HepG2 (cell line): ENCODE results near the gene ARF6. TPM values are rescaled to one million over a fixed set of nuclear protein-coding genes. Genes with fewer than 3 reads are reported as not detected.

Experiments used
- ATAC-seq: fragments of 200-7000 bp; cut with Tn5 transposase; 3 replicates; pipeline ENCODE4 v1.9.1; 2020; ENCODE audit warnings: mild to moderate bottlenecking, moderate library complexity
- BruUV-seq: library from RNA; stranded (reverse); fragments of 400-500 nt; replicated peaks from 2 replicates; lab custom pipeline; 2021; lab: Mats Ljungman, UMichigan
- CTCF ChIA-PET: fragments of 300-600 bp; formaldehyde crosslinking; extraction: SDS; loops from one replicate; lab custom pipeline; 2021; ENCODE audit warnings: low total read pairs, inconsistent platforms, low intra/inter-chr PET ratio; lab: Yijun Ruan, JAX
- POLR2A ChIA-PET: fragments of 350-600 bp; sonication (Branson Sonifier 250); formaldehyde crosslinking; loops from one replicate; lab custom pipeline; 2020; ENCODE audit warnings: antibody characterized with exemption, inconsistent platforms; lab: Yijun Ruan, JAX
- DNase-seq: peaks from one replicate; pipeline ENCODE4 v3.0.0-alpha.2; 2015; ENCODE audit warnings: low spot score
- FAIRE-seq: peaks from 3 replicates; lab custom pipeline; 2011; peaks lifted over from hg19 to GRCh38; lab: Jason Lieb, UNC
- H2AFZ ChIP-seq: one replicate; pipeline ENCODE4 v1.6.1; 2011; ENCODE audit warnings: low read length, inconsistent platforms
- H3K27ac ChIP-seq: fragments of 300-600 bp; 3 replicates; pipeline ENCODE4 v1.8.0; 2011; ENCODE audit warnings: mixed run types, mild to moderate bottlenecking, mixed read lengths, low read length, inconsistent platforms; ENCODE audit not compliant: insufficient read depth; ENCODE audit errors: extremely low read length
- H3K27me3 ChIP-seq, 2 experiments: fragments of 200-600 bp in 1 of 2; 2 replicates in 1 of 2; 3 replicates in 1 of 2; pipeline versions ENCODE4 v1.6.0 to v1.8.0; 2011; ENCODE audit warnings: low read length in 2 of 2, mild to moderate bottlenecking in 2 of 2, moderate library complexity in 2 of 2, inconsistent platforms in 1 of 2; ENCODE audit not compliant: insufficient read depth in 2 of 2, control insufficient read depth in 1 of 2
- H3K36me3 ChIP-seq, 2 experiments: fragments of 200-600 bp in 1 of 2; replicated peaks in 1 of 2; 2 replicates in 1 of 2; 3 replicates in 1 of 2; pipeline versions ENCODE4 v1.5.1 to v1.8.0; 2011; ENCODE audit warnings: low read length in 2 of 2, inconsistent platforms in 1 of 2; ENCODE audit not compliant: insufficient read depth in 2 of 2, control insufficient read depth in 1 of 2
- H3K4me1 ChIP-seq: 2 replicates; pipeline ENCODE4 v1.5.1; 2012; ENCODE audit warnings: low read length, inconsistent platforms; ENCODE audit not compliant: insufficient read depth
- H3K4me2 ChIP-seq: 2 replicates; pipeline ENCODE4 v1.6.0; 2011; ENCODE audit warnings: low read depth, low read length, inconsistent platforms
- H3K4me3 ChIP-seq, 3 experiments: fragments of 200-600 bp in 1 of 3; sonication (generic), shearing (Covaris generic) in 1 of 3; replicated peaks in 1 of 3; 2 replicates each; pipeline ENCODE4 v1.5.1; 2011 to 2016; ENCODE audit warnings: low read length in 3 of 3, inconsistent platforms in 2 of 3, low read depth in 2 of 3, mild to moderate bottlenecking in 2 of 3, control low read depth in 1 of 3, mixed read lengths in 1 of 3; ENCODE audit not compliant: insufficient read depth in 1 of 3
- H3K79me2 ChIP-seq: one replicate; pipeline ENCODE4 v1.6.1; 2011; ENCODE audit warnings: low read length, inconsistent platforms; ENCODE audit not compliant: insufficient read depth
- H3K9ac ChIP-seq: 2 replicates; pipeline ENCODE4 v1.6.0; 2011; ENCODE audit warnings: mild to moderate bottlenecking, low read depth, low read length, inconsistent platforms; ENCODE audit not compliant: insufficient read depth
- H3K9me3 ChIP-seq: 2 replicates; pipeline ENCODE4 v1.5.1; 2012; ENCODE audit warnings: mild to moderate bottlenecking, low read length
- H4K20me1 ChIP-seq: 2 replicates; pipeline ENCODE4 v1.6.0; 2011; ENCODE audit warnings: inconsistent platforms, mild to moderate bottlenecking, low read length, moderate library complexity; ENCODE audit not compliant: insufficient read depth
- DMAP1 ChIP-seq: IDR thresholded peaks from 2 replicates; pipeline ENCODE4 v1.6.1; 2016
- FOXA1 ChIP-seq, 2 experiments: fragments of 450-650 bp in 1 of 2; sonication (generic) in 1 of 2; formaldehyde crosslinking in 1 of 2; IDR thresholded peaks; 2 replicates each; pipeline versions ENCODE4 v1.4.0 to v1.6.1; 2016 to 2020; ENCODE audit warnings: missing genetic modification reagents in 1 of 2
- NBN ChIP-seq: fragments of 450-650 bp; conservative IDR thresholded peaks from 2 replicates; pipeline ENCODE4 v1.6.1; 2017
- NRL ChIP-seq: sonication (generic); formaldehyde crosslinking; IDR thresholded peaks from 2 replicates; pipeline ENCODE4 v1.5.0; 2020; ENCODE audit warnings: missing genetic modification reagents, mild to moderate bottlenecking, moderate library complexity, borderline replicate concordance
- SMYD3 ChIP-seq: sonication (generic); formaldehyde crosslinking; IDR thresholded peaks from 2 replicates; pipeline ENCODE4 v1.8.1; 2023; ENCODE audit warnings: mild to moderate bottlenecking, missing genetic modification reagents
- THAP8 ChIP-seq: sonication (generic); formaldehyde crosslinking; IDR thresholded peaks from 2 replicates; pipeline ENCODE4 v1.5.1; 2020; ENCODE audit warnings: missing genetic modification reagents, mild to moderate bottlenecking, borderline replicate concordance
- ZFP36L2 ChIP-seq: sonication (generic); formaldehyde crosslinking; IDR thresholded peaks from 2 replicates; pipeline ENCODE4 v1.4.0; 2020; ENCODE audit warnings: missing genetic modification reagents
- ZFYVE20 ChIP-seq: sonication (generic); formaldehyde crosslinking; IDR thresholded peaks from 2 replicates; pipeline ENCODE4 v1.8.0; 2023; ENCODE audit warnings: low read depth, mild to moderate bottlenecking, moderate library complexity, missing genetic modification reagents, borderline replicate concordance
- ZNF232 ChIP-seq: sonication (generic); formaldehyde crosslinking; IDR thresholded peaks from 2 replicates; pipeline ENCODE4 v1.4.0; 2020; ENCODE audit warnings: missing genetic modification reagents, borderline replicate concordance
- ZNF570 ChIP-seq: sonication (generic); formaldehyde crosslinking; IDR thresholded peaks from 2 replicates; pipeline ENCODE4 v1.4.0; 2020; ENCODE audit warnings: mild to moderate bottlenecking, missing genetic modification reagents, borderline replicate concordance
- ZSCAN20 ChIP-seq: sonication (generic); formaldehyde crosslinking; IDR thresholded peaks from 2 replicates; pipeline ENCODE4 v1.4.0; 2020; ENCODE audit warnings: missing genetic modification reagents, mild to moderate bottlenecking, borderline replicate concordance
- ZSCAN9 ChIP-seq: IDR thresholded peaks from 2 replicates; pipeline ENCODE4 v1.6.1; 2016; ENCODE audit warnings: borderline replicate concordance
- WGBS: methylation state at CpG from one replicate; pipeline ENCODE4 v1.1.6; 2017; ENCODE audit warnings: low lambda C conversion rate; 5-methylcytosine and 5-hydroxymethylcytosine counted together
- in situ Hi-C: cut with HindIII; loops from 2 replicates; pipeline ENCODE4 v1.10.0; 2017; ENCODE audit warnings: low pct_unique_long_range_greater_than_20kb; ENCODE audit not compliant: extremely low pct_ligation_motif_present
- intact Hi-C: fragments of 100-400 bp; cut with micrococcal nuclease; formaldehyde crosslinking; loops from one replicate; pipeline ENCODE4 v1.10.0; 2022; ENCODE audit not compliant: unreplicated experiment
- polyA plus RNA-seq, 8 experiments: library from polyadenylated mRNA; depleted of rRNA in 3 of 8; stranded (reverse) in 7 of 8; unstranded in 1 of 8; fragments of >200 nt; fragmentation: Illumina TruSeq in 4 of 8; extraction: Trizol in 4 of 8; gene quantifications; 2 replicates each; pipeline versions ENCODE4 v1.2.1 to v1.2.3, GENCODE V29; 2011 to 2016; ENCODE audit warnings: low read depth in 4 of 8, missing spikeins in 1 of 8, mixed read lengths in 1 of 8; ENCODE audit not compliant: insufficient read depth in 1 of 8
- total RNA-seq, 5 experiments: library from RNA; depleted of rRNA; stranded (reverse); fragments of >200 nt; fragmentation: Illumina TruSeq; extraction: Trizol; gene quantifications; 2 replicates each; pipeline ENCODE4 v1.2.3, GENCODE V29; 2016; ENCODE audit warnings: low read depth in 1 of 5
- TF ChIP-seq, protein P1 (sequence below): sonication (generic); formaldehyde crosslinking; IDR thresholded peaks from 2 replicates; pipeline ENCODE4 v1.5.1; 2020; ENCODE audit warnings: mild to moderate bottlenecking, missing genetic modification reagents
- TF ChIP-seq, protein P2 (sequence below): sonication (generic); formaldehyde crosslinking; IDR thresholded peaks from 2 replicates; pipeline ENCODE4 v1.5.1; 2020; ENCODE audit warnings: mild to moderate bottlenecking, missing genetic modification reagents, moderate library complexity

Gene ARF6
- total and polyA plus RNA-seq, 2 of the 13 experiments (the other 11 are each of a cell fraction or from before 2014, with no cell fraction given): 12.7 to 31.9 TPM

- TF ChIP-seq, protein P1, sequence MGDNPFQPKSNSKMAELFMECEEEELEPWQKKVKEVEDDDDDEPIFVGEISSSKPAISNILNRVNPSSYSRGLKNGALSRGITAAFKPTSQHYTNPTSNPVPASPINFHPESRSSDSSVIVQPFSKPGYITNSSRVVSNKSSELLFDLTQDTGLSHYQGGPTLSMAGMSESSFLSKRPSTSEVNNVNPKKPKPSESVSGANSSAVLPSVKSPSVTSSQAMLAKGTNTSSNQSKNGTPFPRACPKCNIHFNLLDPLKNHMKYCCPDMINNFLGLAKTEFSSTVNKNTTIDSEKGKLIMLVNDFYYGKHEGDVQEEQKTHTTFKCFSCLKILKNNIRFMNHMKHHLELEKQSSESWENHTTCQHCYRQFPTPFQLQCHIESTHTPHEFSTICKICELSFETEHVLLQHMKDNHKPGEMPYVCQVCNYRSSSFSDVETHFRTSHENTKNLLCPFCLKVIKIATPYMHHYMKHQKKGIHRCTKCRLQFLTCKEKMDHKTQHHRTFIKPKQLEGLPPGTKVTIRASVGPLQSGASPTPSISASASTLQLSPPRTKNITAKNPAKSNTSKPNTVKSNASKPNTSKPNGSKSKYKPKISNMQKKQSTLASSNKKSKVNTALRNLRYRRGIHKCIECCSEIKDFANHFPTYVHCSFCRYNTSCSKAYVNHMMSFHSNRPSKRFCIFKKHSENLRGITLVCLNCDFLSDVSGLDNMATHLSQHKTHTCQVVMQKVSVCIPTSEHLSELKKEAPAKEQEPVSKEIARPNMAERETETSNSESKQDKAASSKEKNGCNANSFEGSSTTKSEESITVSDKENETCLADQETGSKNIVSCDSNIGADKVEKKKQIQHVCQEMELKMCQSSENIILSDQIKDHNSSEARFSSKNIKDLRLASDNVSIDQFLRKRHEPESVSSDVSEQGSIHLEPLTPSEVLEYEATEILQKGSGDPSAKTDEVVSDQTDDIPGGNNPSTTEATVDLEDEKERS: peak; percentile 66; the same call in 1 of the 2 replicates
- TF ChIP-seq ZNF232 (CRISPR knock-in tag) (peak; percentile 68; the same call in 1 of the 2 replicates), NRL (peak; percentile 56; the same call in 1 of the 2 replicates)
- TF ChIP-seq, all 625 proteins: peak for 128
Observed at GRCh38 chr14:49867831-49868719, 24.8 kb upstream of the ARF6 start (continued).

GRCh38 chr14:49868720-49869114, 24.2 kb upstream of the ARF6 start:
- POLR2A ChIA-PET: interaction anchor here (0.6 to 2.0 kb wide), 11 partner anchors 11 to 248 kb away, joined by 3 to 11 read pairs (median 4); partner anchors contain the start of genes NEMF and VCPKMT
- no peak for TF ChIP-seq ZFYVE20 (CRISPR knock-in tag)
- TF ChIP-seq, protein P2, sequence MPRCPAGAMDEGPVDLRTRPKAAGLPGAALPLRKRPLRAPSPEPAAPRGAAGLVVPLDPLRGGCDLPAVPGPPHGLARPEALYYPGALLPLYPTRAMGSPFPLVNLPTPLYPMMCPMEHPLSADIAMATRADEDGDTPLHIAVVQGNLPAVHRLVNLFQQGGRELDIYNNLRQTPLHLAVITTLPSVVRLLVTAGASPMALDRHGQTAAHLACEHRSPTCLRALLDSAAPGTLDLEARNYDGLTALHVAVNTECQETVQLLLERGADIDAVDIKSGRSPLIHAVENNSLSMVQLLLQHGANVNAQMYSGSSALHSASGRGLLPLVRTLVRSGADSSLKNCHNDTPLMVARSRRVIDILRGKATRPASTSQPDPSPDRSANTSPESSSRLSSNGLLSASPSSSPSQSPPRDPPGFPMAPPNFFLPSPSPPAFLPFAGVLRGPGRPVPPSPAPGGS (CRISPR knock-in tag): no peak
- TF ChIP-seq ZFP36L2 (CRISPR knock-in tag): no peak
- TF ChIP-seq ZSCAN20 (CRISPR knock-in tag): no peak
- TF ChIP-seq ZNF570 (CRISPR knock-in tag): no peak
- TF ChIP-seq ZSCAN9 (CRISPR knock-in tag): no peak
- TF ChIP-seq THAP8 (CRISPR knock-in tag): no peak
- no peak for TF ChIP-seq SMYD3 (CRISPR knock-in tag)
- no peak for TF ChIP-seq DMAP1 (CRISPR knock-in tag)
- no peak for TF ChIP-seq FOXA1 (IDR thresholded peaks at IDR 0.05)
- TF ChIP-seq FOXA1 (CRISPR knock-in tag; IDR thresholded peaks at IDR 0.05): no peak
- no peak for TF ChIP-seq NBN

More at GRCh38 chr14:49868720-49869114, 24.2 kb upstream of the ARF6 start:
- Histone ChIP-seq H3K27ac (no peak overlapping the region), H3K79me2 (no peaks in the 10 kb centered on the region), H4K20me1 (no peaks in the 10 kb centered on the region), H3K4me2 (peak overlapping the region; percentile 91), H3K4me1 (peaks cover 27% of the 10 kb centered on the region), H3K9ac (peak overlapping the region; percentile 58), H3K9me3 (no peaks in the 10 kb centered on the region), H3K27me3 (no peaks in the 10 kb centered on the region; a peak in 1 of 5 replicates), H2AFZ (peak overlapping the region; percentile 80), H3K4me3 (peak overlapping the region; percentile 36 to 84 (median 63)), H3K36me3 (no peaks in the 10 kb centered on the region)
- intact Hi-C loops: loop anchor here (10.0 kb wide), 1 partner anchor 356 kb away; no protein-coding TSS in a partner anchor
- ATAC-seq (no peak), FAIRE-seq (no peak), DNase-seq (no peak)
- CTCF ChIA-PET: no interaction called here
- BruUV-seq: no TSS peak
- in situ Hi-C loops: loop anchor here (25.0 kb wide), 2 partner anchors 369 to 669 kb away; partner anchors contain the start of genes MAP4K5 and SOS2
- WGBS: 46% methylated on average over 5 of the region's 5 CpGs
